Transverse colon (tissue), 4 donors: Measurements from ENCODE around the gene VPS35L. TPM values are rescaled to one million over a fixed set of nuclear protein-coding genes. Genes with fewer than 3 reads are reported as not detected.
A peak's percentile ranks its signal among the peaks of the same experiment; 100 is the strongest.

Experiments used
- DNase-seq: peaks from one replicate; pipeline ENCODE4 v3.0.0-alpha.2; 2019
- H3K27ac ChIP-seq, 4 donors: fragments of 200-600 bp; sonication (generic); 2 replicates each; pipeline ENCODE4 v1.5.1; 2016 to 2018; ENCODE audit warnings: inconsistent platforms in 4 of 4
- H3K27me3 ChIP-seq: fragments of 200-600 bp; sonication (generic); 2 replicates; pipeline ENCODE4 v1.5.1; 2017; ENCODE audit warnings: inconsistent platforms
- H3K36me3 ChIP-seq, 4 donors: fragments of 200-600 bp; sonication (generic); 2 replicates each; pipeline ENCODE4 v1.5.1; 2017 to 2019; ENCODE audit warnings: inconsistent platforms in 4 of 4
- H3K4me1 ChIP-seq, 4 donors: fragments of 200-600 bp; sonication (generic); 2 replicates each; pipeline ENCODE4 v1.5.1; 2017 to 2020; ENCODE audit warnings: inconsistent platforms in 4 of 4
- H3K4me3 ChIP-seq, 4 donors: fragments of 200-600 bp; sonication (generic); 1 replicate in 1 of 4; 2 replicates in 3 of 4; pipeline versions ENCODE4 v1.5.1 to v1.6.1; 2017 to 2019; ENCODE audit warnings: inconsistent platforms in 4 of 4
- H3K9me3 ChIP-seq, 2 donors: fragments of 200-600 bp; sonication (generic); 2 replicates each; pipeline ENCODE4 v1.5.1; 2017 to 2019; ENCODE audit warnings: inconsistent platforms in 2 of 2
- EP300 ChIP-seq: sonication (generic); formaldehyde crosslinking; IDR thresholded peaks from one replicate; pipeline ENCODE4 v1.6.1; 2017; ENCODE audit warnings: antibody characterized with exemption, low read depth
- POLR2A ChIP-seq: fragments of 450-650 bp; IDR thresholded peaks from one replicate; pipeline ENCODE4 v1.6.1; 2016; ENCODE audit warnings: antibody characterized with exemption, mild to moderate bottlenecking, moderate library complexity
- POLR2AphosphoS5 ChIP-seq, 3 donors: sonication (generic); formaldehyde crosslinking; IDR thresholded peaks; one replicate each; pipeline ENCODE4 v1.6.1; 2016; ENCODE audit warnings: antibody characterized with exemption in 3 of 3
- WGBS, 2 donors: methylation state at CpG; one replicate each; pipeline ENCODE4 v1.1.5; 2018; ENCODE audit warnings: low coverage in 1 of 2; 5-methylcytosine and 5-hydroxymethylcytosine counted together
- in situ Hi-C, 4 donors: fragments of 200-750 bp; cut with MboI; loops; one replicate each; pipeline versions ENCODE4 v1.15.0 to v1.15.1; 2017; ENCODE audit warnings: low sequenced_read_pairs in 3 of 4, low pct_ligation_motif_present in 1 of 4, low pct_unique_long_range_greater_than_20kb in 1 of 4
- intact Hi-C: fragments of 100-400 bp; cut with DNase I; formaldehyde crosslinking; loops from one replicate; pipeline ENCODE4 v1.15.1; 2023; ENCODE audit warnings: low total_unique reads
- total RNA-seq, 4 donors: library from RNA; depleted of rRNA; stranded (reverse); fragments of >200 nt; gene quantifications; one replicate each; pipeline ENCODE4 v1.1.0, GENCODE V29; 2016
- TF ChIP-seq, protein P1 (sequence below), 5 experiments: fragments of 200-600 bp in 3 of 5; fragments of 450-650 bp in 2 of 5; sonication (generic) in 3 of 5; IDR thresholded peaks; 1 replicate in 2 of 5; 2 replicates in 3 of 5; pipeline ENCODE4 v1.5.1; 2016 to 2017; ENCODE audit warnings: antibody characterized with exemption in 5 of 5, inconsistent platforms in 3 of 5, mild to moderate bottlenecking in 2 of 5, moderate library complexity in 1 of 5

VPS35L gene
- total RNA-seq, 4 donors from 2014 or later: 40.0 to 89.8 (median 51.5) TPM

DNA sequence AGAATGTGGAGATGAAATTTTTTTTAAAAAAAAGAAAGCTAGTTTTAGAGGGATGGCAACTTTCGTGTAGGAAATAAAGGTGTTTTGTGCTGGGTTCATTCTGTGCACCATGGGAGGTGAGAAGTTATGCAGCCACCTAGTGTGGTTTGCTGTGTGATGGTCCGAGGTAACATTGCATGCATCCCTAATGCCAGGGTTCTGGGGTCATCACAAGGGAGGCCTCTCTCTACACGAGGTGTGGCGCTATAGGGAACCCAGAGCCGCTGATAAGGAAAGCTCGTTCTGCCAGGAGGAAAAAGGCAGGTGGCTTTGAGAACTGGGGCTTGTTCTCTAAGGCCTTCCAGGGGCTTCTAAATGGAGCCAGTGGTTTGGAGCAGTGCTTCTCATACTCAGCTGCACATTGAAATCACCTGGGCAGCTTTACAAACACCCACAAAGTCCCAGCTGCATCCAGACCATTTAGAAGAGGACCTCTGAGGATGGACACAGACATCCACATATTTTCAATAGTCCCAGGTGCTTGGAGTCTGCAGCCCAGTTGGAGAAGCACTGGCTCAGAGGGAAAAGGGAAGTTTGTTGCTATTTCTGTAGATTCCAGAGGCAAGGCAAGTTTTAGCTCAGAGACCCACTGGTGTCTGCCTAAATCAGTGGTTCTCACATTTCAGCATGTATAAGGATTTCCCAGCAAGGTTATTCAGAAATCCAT is 43.5 kb downstream of the VPS35L start:
- intact Hi-C loops (no loop called here), in situ Hi-C loops (loop anchor here in 1 of 4 donors (25.0 kb wide), 1 partner anchor 88 kb away; no protein-coding TSS in a partner anchor)
- Histone ChIP-seq H3K4me1 (no peaks in the 10 kb centered on the region), H3K36me3 (peaks cover 0 to 13% (median 0%) of the 10 kb centered on the region in 4 donors), H3K27ac (no peak overlapping the region), H3K4me3 (no peak overlapping the region), H3K9me3 (no peaks in the 10 kb centered on the region), H3K27me3 (no peaks in the 10 kb centered on the region)
- 58 to 83% methylated on average over 2 to 6 of the region's 6 CpGs for WGBS, 2 donors
- DNase-seq: no peak
- TF ChIP-seq POLR2A (no peak), POLR2AphosphoS5 (IDR thresholded peaks at IDR 0.05) (no peak), EP300 (no peak)
- TF ChIP-seq, protein P1, sequence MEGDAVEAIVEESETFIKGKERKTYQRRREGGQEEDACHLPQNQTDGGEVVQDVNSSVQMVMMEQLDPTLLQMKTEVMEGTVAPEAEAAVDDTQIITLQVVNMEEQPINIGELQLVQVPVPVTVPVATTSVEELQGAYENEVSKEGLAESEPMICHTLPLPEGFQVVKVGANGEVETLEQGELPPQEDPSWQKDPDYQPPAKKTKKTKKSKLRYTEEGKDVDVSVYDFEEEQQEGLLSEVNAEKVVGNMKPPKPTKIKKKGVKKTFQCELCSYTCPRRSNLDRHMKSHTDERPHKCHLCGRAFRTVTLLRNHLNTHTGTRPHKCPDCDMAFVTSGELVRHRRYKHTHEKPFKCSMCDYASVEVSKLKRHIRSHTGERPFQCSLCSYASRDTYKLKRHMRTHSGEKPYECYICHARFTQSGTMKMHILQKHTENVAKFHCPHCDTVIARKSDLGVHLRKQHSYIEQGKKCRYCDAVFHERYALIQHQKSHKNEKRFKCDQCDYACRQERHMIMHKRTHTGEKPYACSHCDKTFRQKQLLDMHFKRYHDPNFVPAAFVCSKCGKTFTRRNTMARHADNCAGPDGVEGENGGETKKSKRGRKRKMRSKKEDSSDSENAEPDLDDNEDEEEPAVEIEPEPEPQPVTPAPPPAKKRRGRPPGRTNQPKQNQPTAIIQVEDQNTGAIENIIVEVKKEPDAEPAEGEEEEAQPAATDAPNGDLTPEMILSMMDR (IDR thresholded peaks at IDR 0.05): no peak

DNA sequence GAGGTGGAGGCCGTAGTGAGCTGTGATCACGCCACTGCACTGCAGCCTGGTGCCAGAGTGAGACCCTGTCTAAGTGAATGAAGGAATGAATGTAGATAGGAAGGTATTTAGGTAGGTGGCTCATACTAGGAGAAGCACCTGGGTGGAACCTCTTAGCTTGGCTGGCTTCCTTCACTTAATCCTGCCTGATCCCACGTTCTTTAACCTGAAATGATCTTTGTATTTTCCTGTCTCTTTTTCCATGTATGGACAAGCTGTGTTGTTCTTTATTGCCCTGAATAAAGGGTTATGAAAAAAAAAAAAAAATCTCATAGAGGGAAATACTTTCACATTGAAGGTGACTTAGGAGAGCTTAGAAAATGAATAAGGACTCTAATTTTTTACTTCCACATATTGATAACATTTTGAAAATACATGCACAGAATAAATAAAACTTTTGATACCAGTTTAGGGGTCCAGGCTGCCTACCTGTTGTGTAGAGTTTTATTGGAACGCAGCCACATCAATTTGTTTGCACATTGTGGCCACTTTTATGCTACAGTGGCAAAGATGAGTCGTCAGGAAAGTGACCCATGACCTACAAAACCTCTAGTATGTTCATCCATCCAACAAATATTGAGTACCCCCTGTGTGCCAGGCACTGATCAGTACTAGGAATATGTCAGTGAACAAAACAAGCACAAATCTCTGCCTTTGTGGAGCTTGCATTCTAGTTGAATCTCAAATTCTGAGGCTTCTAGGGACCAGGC is 44.6 kb downstream of the VPS35L start:
- intact Hi-C loops (no loop called here), in situ Hi-C loops (loop anchor here in 3 of 4 donors (5.0 to 25.0 kb wide), 3 partner anchors 87 to 287 kb away; partner anchors contain the start of gene GPRC5B (in 1 of the 3))
- Histone ChIP-seq H3K4me3 (no peak overlapping the region), H3K36me3 (peaks cover 0 to 13% (median 0%) of the 10 kb centered on the region in 4 donors), H3K4me1 (no peaks in the 10 kb centered on the region), H3K27me3 (no peaks in the 10 kb centered on the region), H3K27ac (peak overlapping the region in 1 of 4 donors; percentile 14), H3K9me3 (no peaks in the 10 kb centered on the region)
- TF ChIP-seq POLR2A: no peak
- TF ChIP-seq EP300: no peak
- TF ChIP-seq, protein P1 (IDR thresholded peaks at IDR 0.05): no peak
- TF ChIP-seq POLR2AphosphoS5 (IDR thresholded peaks at IDR 0.05): no peak
- DNase-seq: no peak
- WGBS, 2 donors: 65 to 71% methylated on average over 2 to 5 of the region's 5 CpGs

DNA sequence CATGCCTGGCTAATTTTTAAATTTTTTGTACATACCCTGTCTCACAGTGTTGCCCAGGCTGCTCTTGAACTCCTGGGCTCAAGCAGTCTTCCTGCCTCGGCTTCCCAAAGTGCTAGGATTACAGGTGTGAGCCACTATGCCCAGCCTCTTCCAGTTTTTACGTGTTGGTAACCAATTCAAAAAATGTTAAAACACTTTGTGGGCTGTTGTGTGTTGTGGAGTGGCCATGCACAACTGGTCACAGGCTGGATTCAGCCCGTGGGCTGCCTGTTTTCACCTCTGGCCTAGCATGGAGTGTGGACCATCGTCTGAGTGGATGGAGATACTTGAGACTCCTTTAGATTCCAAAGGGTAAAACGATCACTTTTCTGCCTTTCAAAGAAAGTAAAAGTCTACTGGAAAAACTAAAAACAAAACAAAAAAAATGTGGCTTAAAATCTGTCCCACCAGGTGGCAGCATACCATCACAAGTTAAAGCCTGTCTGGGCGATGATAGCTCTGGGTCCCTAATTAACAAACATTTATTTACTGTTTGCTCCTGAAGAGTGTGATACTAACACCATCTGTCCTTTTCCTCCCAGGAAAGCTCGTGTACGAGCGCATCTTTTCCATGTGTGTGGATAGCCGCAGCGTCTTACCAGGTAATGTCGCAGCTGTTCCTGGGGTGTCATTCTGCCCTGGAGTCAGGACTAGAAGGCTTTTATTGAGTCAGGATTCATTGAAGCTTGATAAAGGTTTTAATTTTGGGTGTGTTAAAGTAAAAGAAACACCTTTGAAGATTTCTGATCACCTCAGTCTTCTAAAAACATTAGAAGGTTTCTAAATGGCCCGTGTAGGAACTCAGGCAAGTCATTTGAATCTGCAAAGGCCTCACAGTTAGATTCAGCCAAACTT is 45.8 kb downstream of the VPS35L start:
- Histone ChIP-seq H3K27me3 (no peaks in the 10 kb centered on the region), H3K4me3 (no peak overlapping the region), H3K36me3 (peaks cover 0 to 21% (median 0%) of the 10 kb centered on the region in 4 donors), H3K9me3 (no peaks in the 10 kb centered on the region), H3K4me1 (no peaks in the 10 kb centered on the region), H3K27ac (peak overlapping the region in 1 of 4 donors; percentile 12)
- in situ Hi-C loops: loop anchor here in 3 of 4 donors (5.0 to 10.0 kb wide), 2 partner anchors 283 to 286 kb away; partner anchors contain the start of gene GPRC5B (in 1 of the 3)
- intact Hi-C loops: no loop called here
- peak; percentile 13 for DNase-seq
- no peak for TF ChIP-seq POLR2A
- TF ChIP-seq, protein P1 (IDR thresholded peaks at IDR 0.05): peak; percentile 53 to 64 (median 63)
- WGBS, 2 donors: 67 to 78% methylated on average over 6 to 13 of the region's 13 CpGs
